GM12878 (cell line): Measurements from ENCODE around the gene HOXB2. TPM values are rescaled to one million over a fixed set of nuclear protein-coding genes. Genes with fewer than 3 reads are reported as not detected.

Experiments
- ATAC-seq: fragments of 200-7000 bp; cut with Tn5 transposase; 3 replicates; pipeline ENCODE4 v1.9.1; 2020; ENCODE audit warnings: mild to moderate bottlenecking, moderate library complexity
- BruUV-seq: library from RNA; stranded (reverse); fragments of 400-500 nt; replicated peaks from 2 replicates; lab custom pipeline; 2021; lab: Mats Ljungman, UMichigan
- CTCF ChIA-PET: fragments of 300-600 bp; sonication (Branson Sonifier 250); formaldehyde crosslinking; extraction: SDS; loops from one replicate; lab custom pipeline; 2021; ENCODE audit warnings: inconsistent platforms; lab: Yijun Ruan, JAX
- POLR2A ChIA-PET: fragments of 350-600 bp; formaldehyde crosslinking; extraction: SDS; loops from one replicate; lab custom pipeline; 2021; ENCODE audit warnings: inconsistent platforms; lab: Charles Lee
- RAD21 ChIA-PET: fragments of 300-600 bp; sonication (Branson Sonifier 250); formaldehyde crosslinking; loops from one replicate; lab custom pipeline; 2023; ENCODE audit warnings: antibody characterized with exemption; ENCODE audit not compliant: unreplicated experiment; lab: Charles Lee
- SMC1A ChIA-PET: fragments of 300-600 bp; sonication (Branson Sonifier 250); formaldehyde crosslinking; loops from one replicate; lab custom pipeline; 2023; ENCODE audit not compliant: unreplicated experiment, uncharacterized antibody; lab: Charles Lee
- DNase-seq: peaks from one replicate; pipeline ENCODE4 v3.0.0-alpha.2; 2011; ENCODE audit warnings: low read depth, low spot score
- FAIRE-seq: peaks from 3 replicates; lab custom pipeline; 2011; peaks lifted over from hg19 to GRCh38; lab: Jason Lieb, UNC
- H2AFZ ChIP-seq: 2 replicates; pipeline ENCODE4 v1.6.0; 2011; ENCODE audit warnings: low read depth, low read length, control low read depth; ENCODE audit not compliant: control insufficient read depth
- H3K27ac ChIP-seq: 2 replicates; pipeline ENCODE4 v1.5.1; 2011; ENCODE audit warnings: control low read depth; ENCODE audit not compliant: control insufficient read depth, insufficient read depth
- H3K27me3 ChIP-seq, 2 experiments: replicated peaks in 1 of 2; 2 replicates each; pipeline versions ENCODE4 v1.6.0 to v1.6.1; 2011; ENCODE audit warnings: low read length in 1 of 2; ENCODE audit not compliant: control insufficient read depth in 2 of 2, insufficient read depth in 2 of 2
- H3K36me3 ChIP-seq, 2 experiments: 2 replicates each; pipeline ENCODE4 v1.5.1; 2011; ENCODE audit warnings: low read length in 1 of 2; ENCODE audit not compliant: control insufficient read depth in 2 of 2, insufficient read depth in 2 of 2
- H3K4me1 ChIP-seq: 2 replicates; pipeline ENCODE4 v1.6.1; 2011; ENCODE audit warnings: mild to moderate bottlenecking, low read length, moderate library complexity, mixed read lengths; ENCODE audit not compliant: control insufficient read depth, insufficient read depth
- H3K4me2 ChIP-seq: 2 replicates; pipeline ENCODE4 v1.6.0; 2011; ENCODE audit warnings: control low read depth; ENCODE audit not compliant: control insufficient read depth, insufficient read depth
- H3K4me3 ChIP-seq: fragments of 200-600 bp; sonication (generic); 2 replicates; pipeline ENCODE4 v1.5.1; 2016
- H3K79me2 ChIP-seq: 2 replicates; pipeline ENCODE4 v1.6.0; 2011; ENCODE audit warnings: low read length; ENCODE audit not compliant: control insufficient read depth, insufficient read depth
- H3K9ac ChIP-seq: 2 replicates; pipeline ENCODE4 v1.8.0; 2011; ENCODE audit warnings: low read length, control low read depth, mixed read lengths; ENCODE audit not compliant: control insufficient read depth, insufficient read depth
- H3K9me3 ChIP-seq: replicated peaks from 3 replicates; pipeline ENCODE4 v1.5.1; 2011; ENCODE audit warnings: mild to moderate bottlenecking, low read length; ENCODE audit not compliant: control insufficient read depth, insufficient read depth
- H4K20me1 ChIP-seq: 2 replicates; pipeline ENCODE4 v1.6.0; 2011; ENCODE audit not compliant: control insufficient read depth, insufficient read depth
- ATF2 ChIP-seq: IDR thresholded peaks from 2 replicates; pipeline ENCODE4 v1.6.1; 2012; ENCODE audit warnings: low read length, inconsistent platforms
- BHLHE40 ChIP-seq, 2 experiments: fragments of 450-650 bp in 1 of 2; IDR thresholded peaks; 2 replicates each; pipeline ENCODE4 v1.6.1; 2011 to 2017; ENCODE audit warnings: low read depth in 2 of 2, borderline replicate concordance in 1 of 2, improper control_type of control experiment in 1 of 2, low read length in 1 of 2, mild to moderate bottlenecking in 1 of 2
- CBX5 ChIP-seq: sonication (generic); IDR thresholded peaks from 2 replicates; pipeline ENCODE4 v1.6.1; 2016; ENCODE audit warnings: low read depth, moderate library complexity, mild to moderate bottlenecking, inconsistent platforms
- FOS ChIP-seq: IDR thresholded peaks from 3 replicates; pipeline ENCODE4 v1.6.1; 2011; ENCODE audit warnings: borderline replicate concordance; ENCODE audit not compliant: insufficient read length; ENCODE audit errors: extremely low read depth
- MEF2B ChIP-seq: fragments of 450-650 bp; IDR thresholded peaks from 2 replicates; pipeline ENCODE4 v1.6.1; 2018; ENCODE audit warnings: mild to moderate bottlenecking, moderate library complexity; ENCODE audit not compliant: partially characterized antibody, poor library complexity, severe bottlenecking
- MYB ChIP-seq: fragments of 150-350 bp; IDR thresholded peaks from 2 replicates; pipeline ENCODE4 v1.6.1; 2014; ENCODE audit warnings: mild to moderate bottlenecking, low read depth, low read length, borderline replicate concordance
- NBN ChIP-seq: fragments of 450-650 bp; IDR thresholded peaks from 2 replicates; pipeline ENCODE4 v1.6.1; 2016
- NR2C1 ChIP-seq: fragments of 450-650 bp; IDR thresholded peaks from 2 replicates; pipeline ENCODE4 v1.6.1; 2017; ENCODE audit warnings: antibody characterized with exemption, mild to moderate bottlenecking, moderate library complexity
- SPI1 ChIP-seq: IDR thresholded peaks from 2 replicates; pipeline ENCODE4 v1.6.1; 2011; ENCODE audit warnings: low read depth, mild to moderate bottlenecking, low read length, moderate library complexity, borderline replicate concordance; ENCODE audit not compliant: insufficient read depth
- ZBED1 ChIP-seq: IDR thresholded peaks from 2 replicates; pipeline ENCODE4 v1.6.1; 2016; ENCODE audit warnings: borderline replicate concordance
- ZNF24 ChIP-seq: fragments of 450-650 bp; IDR thresholded peaks from 2 replicates; pipeline ENCODE4 v1.6.1; 2017; ENCODE audit warnings: antibody characterized with exemption, mild to moderate bottlenecking
- ZNF592 ChIP-seq: fragments of 450-650 bp; IDR thresholded peaks from 2 replicates; pipeline ENCODE4 v1.6.1; 2017; ENCODE audit warnings: mild to moderate bottlenecking, moderate library complexity
- whole genome bisulfite sequencing: methylation state at CpG from one replicate; pipeline ENCODE4 v1.1.6; 2016; ENCODE audit warnings: low lambda C conversion rate; ENCODE audit not compliant: insufficient replicate concordance, insufficient coverage; ENCODE audit errors: missing lambda C conversion rate; 5-methylcytosine and 5-hydroxymethylcytosine counted together
- in situ Hi-C: fragments of 300-500 bp; cut with MboI; formaldehyde crosslinking; loops from 9 replicates; pipeline ENCODE4 v1.14.3; 2018; ENCODE audit warnings: mixed read lengths
- intact Hi-C: fragments of 100-400 bp; cut with micrococcal nuclease; formaldehyde crosslinking; loops from one replicate; pipeline ENCODE4 v1.14.2; 2022; ENCODE audit not compliant: unreplicated experiment
- polyA plus RNA-seq, 11 experiments: library from polyadenylated mRNA; depleted of rRNA in 4 of 11; unstranded in 6 of 11; stranded (reverse) in 5 of 11; fragments of >200 nt; fragmentation: Nextera tagmentation in 4 of 11; fragmentation: Illumina TruSeq in 1 of 11; extraction: Ambion mirVana in 4 of 11; extraction: Trizol in 1 of 11; gene quantifications; 1 replicate in 1 of 11; 2 replicates in 10 of 11; pipeline versions ENCODE4 v1.2.1 to v1.2.3, GENCODE V29; 2011 to 2016; ENCODE audit warnings: inconsistent platforms in 2 of 11, missing spikeins in 2 of 11, low read depth in 1 of 11
- total RNA-seq, 4 experiments: library from RNA; depleted of rRNA in 3 of 4; stranded (reverse); fragments of >200 nt in 3 of 4; fragmentation: Illumina TruSeq in 1 of 4; extraction: Trizol in 1 of 4; gene quantifications; 2 replicates each; pipeline versions ENCODE4 v1.2.1 to v1.2.3, GENCODE V29; 2013 to 2021
- TF ChIP-seq, protein P1 (sequence below): fragments of 450-650 bp; IDR thresholded peaks from 2 replicates; pipeline ENCODE4 v1.6.1; 2018; ENCODE audit warnings: mild to moderate bottlenecking, low read depth, moderate library complexity; ENCODE audit not compliant: partially characterized antibody

Gene HOXB2
- total and polyA plus RNA-seq, 10 of the 15 experiments (the other 5 are each of a cell fraction or from before 2014, with no cell fraction given) = 0.16 to 8.8 (median 2.3) TPM

GRCh38 chr17:48551214-48551555, 6.3 kb upstream of the HOXB2 start (continued):
- TF ChIP-seq ATF2 = no peak
- TF ChIP-seq FOS = no peak
- TF ChIP-seq ZNF24 = no peak

DNA sequence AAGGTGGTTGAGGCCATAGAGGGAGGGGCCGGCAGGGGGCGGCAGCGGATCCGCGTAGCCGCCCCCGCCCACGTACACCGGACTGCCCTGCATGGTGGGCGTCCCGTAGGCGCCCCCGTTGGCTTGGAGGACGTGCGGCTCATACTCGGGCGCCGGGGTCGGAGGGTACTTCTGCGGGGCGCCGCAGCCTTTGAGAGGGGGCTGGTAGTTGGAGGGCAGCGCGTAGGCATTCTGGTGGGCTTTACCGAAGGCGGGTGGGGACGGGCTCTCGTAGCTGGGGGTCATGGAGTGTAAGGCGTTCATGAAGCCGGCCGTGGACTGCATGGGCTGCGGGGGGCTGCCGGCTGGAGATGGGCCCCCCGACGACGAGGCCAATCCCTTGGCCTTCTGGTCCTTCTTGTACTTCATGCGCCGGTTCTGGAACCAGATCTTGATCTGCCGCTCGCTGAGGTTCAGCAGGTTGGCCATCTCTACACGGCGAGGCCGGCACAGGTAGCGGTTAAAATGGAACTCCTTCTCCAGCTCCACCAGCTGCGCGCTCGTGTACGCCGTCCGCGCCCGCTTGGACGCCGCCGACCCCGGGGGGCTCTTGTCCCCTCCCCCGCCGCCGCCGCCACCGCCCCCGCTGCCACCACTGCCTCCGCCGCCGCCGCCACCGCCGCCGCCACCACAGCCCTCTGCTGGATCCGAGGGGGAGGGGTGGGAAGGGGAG, 5.7 kb upstream of the HOXB2 start:
- DNase-seq (no peak), FAIRE-seq (no peak), ATAC-seq (no peak)
- Histone ChIP-seq H3K27ac (no peak overlapping the region), H2AFZ (no peak overlapping the region), H3K27me3 (no peaks in the 10 kb centered on the region), H3K9ac (no peak overlapping the region), H3K9me3 (no peaks in the 10 kb centered on the region), H3K79me2 (no peaks in the 10 kb centered on the region), H3K4me3 (no peak overlapping the region), H3K4me2 (no peak overlapping the region), H3K4me1 (peaks cover 4% of the 10 kb centered on the region), H4K20me1 (no peaks in the 10 kb centered on the region), H3K36me3 (peaks cover 0 to 6% of the 10 kb centered on the region in 2 experiments; a peak in 2 of 4 replicates)
- SMC1A ChIA-PET = interaction anchor here (0.6 to 1.1 kb wide), 2 partner anchors 9 to 26 kb away, joined by 3 read pairs; no protein-coding TSS in a partner anchor
- intact Hi-C loops = no loop called here
- POLR2A ChIA-PET = no interaction called here
- 94% methylated on average over 39 of the region's 70 CpGs for WGBS
- no TSS peak for BruUV-seq
- CTCF ChIA-PET = no interaction called here
- RAD21 ChIA-PET = no interaction called here
- in situ Hi-C loops = no loop called here
- TF ChIP-seq MYB = no peak
- no peak for TF ChIP-seq SPI1
- TF ChIP-seq CBX5 = no peak
- no peak for TF ChIP-seq ZNF592
- no peak for TF ChIP-seq MEF2B
- TF ChIP-seq NBN = no peak
- no peak for TF ChIP-seq ZBED1
- TF ChIP-seq, protein P1, sequence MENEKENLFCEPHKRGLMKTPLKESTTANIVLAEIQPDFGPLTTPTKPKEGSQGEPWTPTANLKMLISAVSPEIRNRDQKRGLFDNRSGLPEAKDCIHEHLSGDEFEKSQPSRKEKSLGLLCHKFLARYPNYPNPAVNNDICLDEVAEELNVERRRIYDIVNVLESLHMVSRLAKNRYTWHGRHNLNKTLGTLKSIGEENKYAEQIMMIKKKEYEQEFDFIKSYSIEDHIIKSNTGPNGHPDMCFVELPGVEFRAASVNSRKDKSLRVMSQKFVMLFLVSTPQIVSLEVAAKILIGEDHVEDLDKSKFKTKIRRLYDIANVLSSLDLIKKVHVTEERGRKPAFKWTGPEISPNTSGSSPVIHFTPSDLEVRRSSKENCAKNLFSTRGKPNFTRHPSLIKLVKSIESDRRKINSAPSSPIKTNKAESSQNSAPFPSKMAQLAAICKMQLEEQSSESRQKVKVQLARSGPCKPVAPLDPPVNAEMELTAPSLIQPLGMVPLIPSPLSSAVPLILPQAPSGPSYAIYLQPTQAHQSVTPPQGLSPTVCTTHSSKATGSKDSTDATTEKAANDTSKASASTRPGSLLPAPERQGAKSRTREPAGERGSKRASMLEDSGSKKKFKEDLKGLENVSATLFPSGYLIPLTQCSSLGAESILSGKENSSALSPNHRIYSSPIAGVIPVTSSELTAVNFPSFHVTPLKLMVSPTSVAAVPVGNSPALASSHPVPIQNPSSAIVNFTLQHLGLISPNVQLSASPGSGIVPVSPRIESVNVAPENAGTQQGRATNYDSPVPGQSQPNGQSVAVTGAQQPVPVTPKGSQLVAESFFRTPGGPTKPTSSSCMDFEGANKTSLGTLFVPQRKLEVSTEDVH = no peak
- no peak for TF ChIP-seq NR2C1
- TF ChIP-seq BHLHE40 (IDR thresholded peaks at IDR 0.05; ENCODE audit: borderline replicate concordance in 1 of 2, low read depth in 2 of 2, low read length in 1 of 2) = no peak
